K562 (cell line): Measurements from ENCODE around the gene MS4A4E.

Experiments used
- CBFB ChIP-seq: sonication (generic); formaldehyde crosslinking; IDR thresholded peaks from 2 replicates; pipeline ENCODE4 v1.4.0; 2020; ENCODE audit warnings: mild to moderate bottlenecking, missing genetic modification reagents
- CCAR2 ChIP-seq: fragments of 200-400 bp; formaldehyde crosslinking; IDR thresholded peaks from 2 replicates; pipeline ENCODE4 v1.6.1; 2017; ENCODE audit warnings: mild to moderate bottlenecking, low read depth, low read length
- HNRNPLL ChIP-seq: fragments of 200-400 bp; formaldehyde crosslinking; IDR thresholded peaks from 2 replicates; pipeline ENCODE4 v1.6.1; 2017; ENCODE audit warnings: low read length, low read depth, mild to moderate bottlenecking; ENCODE audit not compliant: poor library complexity, severe bottlenecking
- SIRT6 ChIP-seq: IDR thresholded peaks from one replicate; pipeline ENCODE4 v1.6.1; 2012; ENCODE audit warnings: low read depth, mild to moderate bottlenecking, control low read depth, inconsistent platforms, low read length, moderate library complexity
- U2AF1 ChIP-seq: fragments of 200-400 bp; formaldehyde crosslinking; optimal IDR thresholded peaks from 2 replicates; pipeline ENCODE3; 2017; ENCODE audit warnings: mild to moderate bottlenecking, low read depth, low read length, moderate library complexity
- ZNF696 ChIP-seq: fragments of 250-450 bp; sonication (Bioruptor Pico); conservative IDR thresholded peaks from 2 replicates; pipeline ENCODE4 v1.4.0; 2020; ENCODE audit warnings: mild to moderate bottlenecking, moderate library complexity
- TF ChIP-seq, protein P1 (sequence below), 3 experiments: IDR thresholded peaks in 2 of 3; conservative IDR thresholded peaks in 1 of 3; 2 replicates each; pipeline ENCODE4 v1.5.1; 2011 to 2012; ENCODE audit warnings: low read length in 3 of 3, mild to moderate bottlenecking in 3 of 3, control low read depth in 2 of 3, improper control_type of control experiment in 1 of 3, inconsistent platforms in 1 of 3, low read depth in 1 of 3, mixed read lengths in 1 of 3, moderate library complexity in 1 of 3; ENCODE audit not compliant: insufficient read depth in 2 of 3
- TF ChIP-seq, protein P2 (sequence below): fragments of 250-450 bp; sonication (Bioruptor Pico); IDR thresholded peaks from 2 replicates; pipeline ENCODE4 v1.5.0; 2021; ENCODE audit warnings: mild to moderate bottlenecking, borderline replicate concordance
- TF ChIP-seq, protein P3 (sequence below), 2 experiments: IDR thresholded peaks; 2 replicates each; pipeline ENCODE4 v1.6.1; 2012; ENCODE audit warnings: improper control_type of control experiment in 2 of 2, low read depth in 2 of 2, low read length in 2 of 2, borderline replicate concordance in 1 of 2

DNA sequence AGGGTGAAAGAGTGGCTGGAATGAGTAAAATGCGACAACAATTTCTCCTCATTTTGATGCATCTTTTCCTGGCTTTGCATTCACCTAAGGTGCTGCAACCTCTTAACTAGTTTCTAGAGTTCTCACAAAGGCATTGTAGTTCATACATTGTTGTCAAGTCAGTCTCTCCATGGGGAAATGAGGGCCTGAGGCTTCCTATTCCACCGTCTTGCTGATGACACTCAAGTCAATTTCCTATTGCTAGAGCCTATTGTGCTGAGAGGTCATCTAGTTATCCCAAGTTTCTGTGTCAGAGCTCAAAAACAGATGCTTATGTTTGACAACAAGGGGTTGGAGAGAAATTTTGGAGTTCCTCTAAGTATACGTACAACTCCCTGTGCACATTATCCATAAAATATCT is 48.4 kb downstream of the MS4A4E start:
- no peak for TF ChIP-seq HNRNPLL
- TF ChIP-seq, protein P1, sequence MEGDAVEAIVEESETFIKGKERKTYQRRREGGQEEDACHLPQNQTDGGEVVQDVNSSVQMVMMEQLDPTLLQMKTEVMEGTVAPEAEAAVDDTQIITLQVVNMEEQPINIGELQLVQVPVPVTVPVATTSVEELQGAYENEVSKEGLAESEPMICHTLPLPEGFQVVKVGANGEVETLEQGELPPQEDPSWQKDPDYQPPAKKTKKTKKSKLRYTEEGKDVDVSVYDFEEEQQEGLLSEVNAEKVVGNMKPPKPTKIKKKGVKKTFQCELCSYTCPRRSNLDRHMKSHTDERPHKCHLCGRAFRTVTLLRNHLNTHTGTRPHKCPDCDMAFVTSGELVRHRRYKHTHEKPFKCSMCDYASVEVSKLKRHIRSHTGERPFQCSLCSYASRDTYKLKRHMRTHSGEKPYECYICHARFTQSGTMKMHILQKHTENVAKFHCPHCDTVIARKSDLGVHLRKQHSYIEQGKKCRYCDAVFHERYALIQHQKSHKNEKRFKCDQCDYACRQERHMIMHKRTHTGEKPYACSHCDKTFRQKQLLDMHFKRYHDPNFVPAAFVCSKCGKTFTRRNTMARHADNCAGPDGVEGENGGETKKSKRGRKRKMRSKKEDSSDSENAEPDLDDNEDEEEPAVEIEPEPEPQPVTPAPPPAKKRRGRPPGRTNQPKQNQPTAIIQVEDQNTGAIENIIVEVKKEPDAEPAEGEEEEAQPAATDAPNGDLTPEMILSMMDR (IDR thresholded peaks at IDR 0.05 in 2 of 3, conservative IDR thresholded peaks at IDR 0.05 in 1 of 3; ENCODE audit: insufficient read depth in 2 of 3, low read depth in 1 of 3, low read length in 3 of 3), result no peak
- TF ChIP-seq, protein P2, sequence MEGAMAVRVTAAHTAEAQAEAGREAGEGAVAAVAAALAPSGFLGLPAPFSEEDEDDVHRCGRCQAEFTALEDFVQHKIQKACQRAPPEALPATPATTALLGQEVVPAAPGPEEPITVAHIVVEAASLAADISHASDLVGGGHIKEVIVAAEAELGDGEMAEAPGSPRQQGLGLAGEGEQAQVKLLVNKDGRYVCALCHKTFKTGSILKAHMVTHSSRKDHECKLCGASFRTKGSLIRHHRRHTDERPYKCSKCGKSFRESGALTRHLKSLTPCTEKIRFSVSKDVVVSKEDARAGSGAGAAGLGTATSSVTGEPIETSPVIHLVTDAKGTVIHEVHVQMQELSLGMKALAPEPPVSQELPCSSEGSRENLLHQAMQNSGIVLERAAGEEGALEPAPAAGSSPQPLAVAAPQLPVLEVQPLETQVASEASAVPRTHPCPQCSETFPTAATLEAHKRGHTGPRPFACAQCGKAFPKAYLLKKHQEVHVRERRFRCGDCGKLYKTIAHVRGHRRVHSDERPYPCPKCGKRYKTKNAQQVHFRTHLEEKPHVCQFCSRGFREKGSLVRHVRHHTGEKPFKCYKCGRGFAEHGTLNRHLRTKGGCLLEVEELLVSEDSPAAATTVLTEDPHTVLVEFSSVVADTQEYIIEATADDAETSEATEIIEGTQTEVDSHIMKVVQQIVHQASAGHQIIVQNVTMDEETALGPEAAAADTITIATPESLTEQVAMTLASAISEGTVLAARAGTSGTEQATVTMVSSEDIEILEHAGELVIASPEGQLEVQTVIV (CRISPR knock-in tag), result no peak
- TF ChIP-seq CBFB (CRISPR knock-in tag), result no peak
- TF ChIP-seq, protein P3, sequence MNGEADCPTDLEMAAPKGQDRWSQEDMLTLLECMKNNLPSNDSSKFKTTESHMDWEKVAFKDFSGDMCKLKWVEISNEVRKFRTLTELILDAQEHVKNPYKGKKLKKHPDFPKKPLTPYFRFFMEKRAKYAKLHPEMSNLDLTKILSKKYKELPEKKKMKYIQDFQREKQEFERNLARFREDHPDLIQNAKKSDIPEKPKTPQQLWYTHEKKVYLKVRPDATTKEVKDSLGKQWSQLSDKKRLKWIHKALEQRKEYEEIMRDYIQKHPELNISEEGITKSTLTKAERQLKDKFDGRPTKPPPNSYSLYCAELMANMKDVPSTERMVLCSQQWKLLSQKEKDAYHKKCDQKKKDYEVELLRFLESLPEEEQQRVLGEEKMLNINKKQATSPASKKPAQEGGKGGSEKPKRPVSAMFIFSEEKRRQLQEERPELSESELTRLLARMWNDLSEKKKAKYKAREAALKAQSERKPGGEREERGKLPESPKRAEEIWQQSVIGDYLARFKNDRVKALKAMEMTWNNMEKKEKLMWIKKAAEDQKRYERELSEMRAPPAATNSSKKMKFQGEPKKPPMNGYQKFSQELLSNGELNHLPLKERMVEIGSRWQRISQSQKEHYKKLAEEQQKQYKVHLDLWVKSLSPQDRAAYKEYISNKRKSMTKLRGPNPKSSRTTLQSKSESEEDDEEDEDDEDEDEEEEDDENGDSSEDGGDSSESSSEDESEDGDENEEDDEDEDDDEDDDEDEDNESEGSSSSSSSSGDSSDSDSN (IDR thresholded peaks at IDR 0.05; ENCODE audit: borderline replicate concordance in 1 of 2, low read depth in 2 of 2, low read length in 2 of 2), result no peak
- TF ChIP-seq ZNF696 (CRISPR knock-in tag), result no peak
- TF ChIP-seq SIRT6, result no peak
- no peak for TF ChIP-seq U2AF1
- TF ChIP-seq CCAR2, result no peak
